Osteocyte (in vitro differentiated cells): ENCODE results near the gene SAMD7. TPM values are rescaled to one million over a fixed set of nuclear protein-coding genes. Genes with fewer than 3 reads are reported as not detected.

Source experiments
- DNase-seq: peaks from one replicate; pipeline ENCODE4 v3.0.0; 2021; ENCODE audit warnings: mixed read lengths; ENCODE audit not compliant: unreplicated experiment; ENCODE audit errors: extremely low spot score
- H3K27ac Mint-ChIP-seq: one replicate; pipeline ENCODE4 v1.8.0; 2021; ENCODE audit warnings: mild to moderate bottlenecking, mixed read lengths; ENCODE audit not compliant: unreplicated experiment
- H3K27me3 Mint-ChIP-seq: one replicate; pipeline ENCODE4 v1.8.0; 2021; ENCODE audit warnings: mixed read lengths; ENCODE audit not compliant: unreplicated experiment
- H3K36me3 Mint-ChIP-seq: one replicate; pipeline ENCODE4 v1.8.0; 2021; ENCODE audit warnings: mixed read lengths; ENCODE audit not compliant: unreplicated experiment
- H3K4me1 Mint-ChIP-seq: one replicate; pipeline ENCODE4 v1.8.0; 2021; ENCODE audit warnings: mixed read lengths; ENCODE audit not compliant: unreplicated experiment
- H3K4me3 Mint-ChIP-seq: one replicate; pipeline ENCODE4 v1.8.0; 2021; ENCODE audit warnings: mild to moderate bottlenecking, moderate library complexity, mixed read lengths; ENCODE audit not compliant: unreplicated experiment
- H3K9me3 Mint-ChIP-seq: one replicate; pipeline ENCODE4 v1.8.0; 2021; ENCODE audit warnings: mixed read lengths; ENCODE audit not compliant: unreplicated experiment
- long read RNA-seq: library from polyadenylated mRNA; unstranded; transcript quantifications from one replicate; pipeline ENCODE4 v2.0.0, GENCODE V29; 2021
- total RNA-seq: library from RNA; stranded (reverse); gene quantifications from 2 replicates; pipeline ENCODE4 v1.2.1, GENCODE V29; 2021
- TF ChIP-seq, protein P1 (sequence below): fragments of 200-600 bp; sonication (generic); IDR thresholded peaks from 2 replicates; pipeline ENCODE4 v1.5.0; 2021; ENCODE audit warnings: antibody characterized with exemption, mild to moderate bottlenecking, moderate library complexity

Gene SAMD7, protein sequence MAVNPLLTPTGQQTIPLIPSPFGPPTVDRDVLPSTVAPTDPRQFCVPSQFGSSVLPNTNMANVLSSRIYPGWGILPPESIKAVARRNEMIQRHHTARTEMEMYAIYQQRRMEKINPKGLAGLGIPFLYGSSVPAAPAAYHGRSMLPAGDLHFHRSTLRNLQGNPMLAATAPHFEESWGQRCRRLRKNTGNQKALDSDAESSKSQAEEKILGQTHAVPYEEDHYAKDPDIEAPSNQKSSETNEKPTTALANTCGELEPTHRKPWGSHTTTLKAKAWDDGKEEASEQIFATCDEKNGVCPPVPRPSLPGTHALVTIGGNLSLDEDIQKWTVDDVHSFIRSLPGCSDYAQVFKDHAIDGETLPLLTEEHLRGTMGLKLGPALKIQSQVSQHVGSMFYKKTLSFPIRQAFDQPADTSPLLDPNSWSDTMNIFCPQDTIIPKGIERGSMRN
- not detected in 2 replicates for total RNA-seq
- long read RNA-seq: 0 reads

DNA sequence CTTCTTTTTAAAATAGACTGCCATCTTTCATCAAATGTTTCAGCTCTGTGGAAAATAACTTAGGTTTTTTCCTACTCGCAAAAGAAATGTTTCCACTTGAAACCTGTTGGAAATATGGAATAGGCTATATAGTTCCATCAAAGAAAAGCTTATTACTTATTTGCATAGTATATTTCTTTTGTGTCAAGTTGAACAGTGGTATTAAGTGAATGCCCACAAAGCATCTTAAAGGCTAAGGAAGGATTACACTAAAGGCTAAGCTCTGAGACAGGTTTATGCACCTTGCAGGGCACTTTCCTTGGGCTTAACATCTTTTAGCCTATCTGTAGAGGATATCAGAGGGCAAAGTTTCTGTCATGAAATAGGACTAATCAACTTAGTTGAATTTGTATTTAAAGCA, at the start of gene SAMD7:
Gene SAMD7 (plus strand): TSS at position 301 of the 400 bp plus-strand sequence. CDS start 7,927 bp downstream, outside the sequence.
- Mint-ChIP-seq H3K36me3 (no peaks in the 10 kb centered on the region), H3K4me1 (no peaks in the 10 kb centered on the region), H3K27me3 (peaks cover 5% of the 10 kb centered on the region), H3K4me3 (no peak within 1 kb of the TSS), H3K27ac (no peak within 1 kb of the TSS), H3K9me3 (no peaks in the 10 kb centered on the region)
- no peak for DNase-seq
- TF ChIP-seq, protein P1, sequence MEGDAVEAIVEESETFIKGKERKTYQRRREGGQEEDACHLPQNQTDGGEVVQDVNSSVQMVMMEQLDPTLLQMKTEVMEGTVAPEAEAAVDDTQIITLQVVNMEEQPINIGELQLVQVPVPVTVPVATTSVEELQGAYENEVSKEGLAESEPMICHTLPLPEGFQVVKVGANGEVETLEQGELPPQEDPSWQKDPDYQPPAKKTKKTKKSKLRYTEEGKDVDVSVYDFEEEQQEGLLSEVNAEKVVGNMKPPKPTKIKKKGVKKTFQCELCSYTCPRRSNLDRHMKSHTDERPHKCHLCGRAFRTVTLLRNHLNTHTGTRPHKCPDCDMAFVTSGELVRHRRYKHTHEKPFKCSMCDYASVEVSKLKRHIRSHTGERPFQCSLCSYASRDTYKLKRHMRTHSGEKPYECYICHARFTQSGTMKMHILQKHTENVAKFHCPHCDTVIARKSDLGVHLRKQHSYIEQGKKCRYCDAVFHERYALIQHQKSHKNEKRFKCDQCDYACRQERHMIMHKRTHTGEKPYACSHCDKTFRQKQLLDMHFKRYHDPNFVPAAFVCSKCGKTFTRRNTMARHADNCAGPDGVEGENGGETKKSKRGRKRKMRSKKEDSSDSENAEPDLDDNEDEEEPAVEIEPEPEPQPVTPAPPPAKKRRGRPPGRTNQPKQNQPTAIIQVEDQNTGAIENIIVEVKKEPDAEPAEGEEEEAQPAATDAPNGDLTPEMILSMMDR: no peak

DNA sequence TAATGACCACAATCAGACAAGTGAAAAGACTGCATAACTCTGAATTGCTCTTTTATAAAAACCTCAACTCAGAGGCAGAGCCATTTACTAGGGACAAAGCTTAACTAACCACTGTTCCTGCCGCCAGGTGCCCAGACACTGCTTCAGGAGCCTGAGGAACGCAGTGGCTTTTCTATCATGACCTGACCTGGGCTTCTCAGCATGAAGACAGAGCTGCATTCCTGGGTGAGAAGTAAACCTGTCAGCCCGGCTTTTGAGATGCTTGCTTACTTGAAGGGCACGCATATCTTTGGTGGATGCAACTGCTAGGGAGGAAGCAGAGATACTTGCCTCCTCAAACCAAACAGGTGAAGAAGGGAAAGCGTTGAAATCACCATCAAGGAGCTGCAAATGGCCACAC, 49.5 kb upstream of the SAMD7 start:
- H3K27me3 Mint-ChIP-seq: peaks cover 16% of the 10 kb centered on the region
- H3K27ac Mint-ChIP-seq: no peak overlapping the region
- H3K4me1 Mint-ChIP-seq: peaks cover 2% of the 10 kb centered on the region
- no peaks in the 10 kb centered on the region for H3K36me3 Mint-ChIP-seq
- no peak for DNase-seq
- H3K9me3 Mint-ChIP-seq: no peaks in the 10 kb centered on the region
- TF ChIP-seq, protein P1: no peak
- H3K4me3 Mint-ChIP-seq: no peak overlapping the region

DNA sequence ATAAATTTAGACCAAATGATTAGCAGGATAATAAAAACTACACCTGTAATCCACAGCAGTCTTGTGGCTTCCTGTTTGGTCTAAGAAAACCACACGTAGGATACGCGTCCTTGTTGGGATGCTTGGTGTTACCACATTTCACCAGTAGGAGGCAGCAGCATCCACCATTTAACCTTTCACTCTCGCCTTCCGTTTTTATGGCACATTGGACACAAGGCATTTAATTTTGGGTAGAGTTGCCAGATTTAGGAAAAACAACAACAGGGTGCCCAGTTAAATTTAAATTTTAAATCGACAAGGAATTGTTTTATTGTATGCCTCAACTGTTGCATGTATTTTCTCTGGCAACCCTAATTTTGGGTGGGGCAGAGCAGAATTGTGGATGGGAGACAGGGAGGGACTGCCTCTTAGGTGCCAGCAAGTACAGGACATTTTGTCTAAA, 47.9 kb upstream of the SAMD7 start:
- Mint-ChIP-seq H3K9me3 (no peaks in the 10 kb centered on the region), H3K4me3 (no peak overlapping the region), H3K36me3 (no peaks in the 10 kb centered on the region), H3K27me3 (peaks cover 6% of the 10 kb centered on the region), H3K4me1 (peaks cover 2% of the 10 kb centered on the region), H3K27ac (no peak overlapping the region)
- TF ChIP-seq, protein P1: peak; percentile 89
- DNase-seq: no peak

DNA sequence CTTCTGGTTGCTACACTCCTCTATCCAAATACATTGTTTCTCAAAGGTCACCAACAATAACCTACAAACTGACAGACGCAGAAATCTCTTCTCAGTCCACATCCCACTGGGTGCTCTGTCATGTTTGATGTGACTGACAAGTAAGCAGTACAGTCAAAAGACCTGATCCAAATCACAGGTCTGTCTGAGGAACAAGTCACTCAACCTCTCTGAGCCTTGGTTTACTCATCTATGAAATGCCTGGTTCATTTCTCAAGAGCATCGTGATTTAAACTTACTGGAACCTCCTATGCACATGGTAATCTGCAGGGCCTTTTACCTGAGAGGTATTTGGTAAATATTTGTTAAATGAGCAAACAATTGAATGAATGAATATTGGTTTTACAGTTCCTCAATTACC, 47.1 kb upstream of the SAMD7 start:
- TF ChIP-seq, protein P1: no peak
- no peaks in the 10 kb centered on the region for H3K9me3 Mint-ChIP-seq
- H3K27ac Mint-ChIP-seq: no peak overlapping the region
- H3K27me3 Mint-ChIP-seq: peaks cover 5% of the 10 kb centered on the region
- peaks cover 2% of the 10 kb centered on the region for H3K4me1 Mint-ChIP-seq
- H3K36me3 Mint-ChIP-seq: no peaks in the 10 kb centered on the region
- no peak for DNase-seq
- H3K4me3 Mint-ChIP-seq: no peak overlapping the region

DNA sequence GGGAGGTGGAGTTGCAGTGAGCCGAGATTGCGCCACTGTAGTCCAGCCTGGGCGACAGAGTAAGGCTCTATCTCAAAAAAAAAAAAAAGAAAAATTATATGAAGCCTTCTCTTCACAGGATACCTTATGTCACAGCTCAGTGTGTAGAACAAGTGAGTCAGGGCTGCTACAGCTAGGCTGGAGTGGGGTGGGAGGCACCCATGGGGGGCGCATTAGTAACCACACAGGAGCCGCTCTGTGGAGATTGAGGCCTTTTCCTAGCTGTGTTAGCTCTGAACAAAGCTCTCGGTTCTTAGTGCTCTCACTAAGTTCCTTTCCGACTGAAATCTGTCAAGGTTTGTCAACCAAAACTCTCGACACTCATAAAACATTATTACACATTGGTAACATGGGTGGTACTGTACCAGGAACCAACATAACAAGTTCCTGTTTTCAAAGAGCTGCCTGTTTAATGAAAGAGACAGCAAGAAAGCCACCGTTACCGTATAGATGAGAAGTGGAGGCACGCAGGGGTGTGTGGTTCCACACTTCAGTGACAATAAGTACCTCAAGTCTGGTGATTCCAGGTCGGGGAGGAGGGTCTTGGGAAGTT, 46.1 kb upstream of the SAMD7 start:
- TF ChIP-seq, protein P1: no peak
- DNase-seq: no peak
- Mint-ChIP-seq H3K27ac (no peak overlapping the region), H3K4me3 (no peak overlapping the region), H3K4me1 (peaks cover 7% of the 10 kb centered on the region), H3K27me3 (peaks cover 8% of the 10 kb centered on the region), H3K9me3 (no peaks in the 10 kb centered on the region), H3K36me3 (no peaks in the 10 kb centered on the region)
